Mesendoderm (in vitro differentiated cells): Measurements from ENCODE around the gene CASQ1.

Experiments
- DNase-seq: peaks from one replicate; pipeline ENCODE4 v3.0.0; 2013
- H2AK5ac ChIP-seq: 2 replicates; pipeline ENCODE4 v1.6.1; 2013; ENCODE audit warnings: low read length, inconsistent platforms
- H2BK120ac ChIP-seq: 2 replicates; pipeline ENCODE4 v1.6.1; 2013; ENCODE audit warnings: low read depth, mild to moderate bottlenecking, low read length, moderate library complexity, mixed read lengths
- H2BK15ac ChIP-seq: replicated peaks from 2 replicates; pipeline ENCODE4 v1.6.1; 2013; ENCODE audit warnings: low read depth, mild to moderate bottlenecking, moderate library complexity
- H2BK5ac ChIP-seq: 2 replicates; pipeline ENCODE4 v1.6.1; 2013; ENCODE audit warnings: low read length, inconsistent platforms
- H3K18ac ChIP-seq: 2 replicates; pipeline ENCODE4 v1.6.1; 2013; ENCODE audit warnings: mild to moderate bottlenecking, low read length, mixed read lengths
- H3K23ac ChIP-seq: one replicate; pipeline ENCODE4 v1.6.1; 2013; ENCODE audit warnings: low read length
- H3K27ac ChIP-seq: 2 replicates; pipeline ENCODE4 v1.5.1; 2013; ENCODE audit warnings: low read depth, mild to moderate bottlenecking, inconsistent platforms, low read length, moderate library complexity
- H3K27me3 ChIP-seq: 2 replicates; pipeline ENCODE4 v1.6.1; 2013; ENCODE audit warnings: low read length, control low read depth, mild to moderate bottlenecking, inconsistent platforms; ENCODE audit not compliant: insufficient read depth, poor library complexity
- H3K36me3 ChIP-seq: 2 replicates; pipeline ENCODE4 v1.6.1; 2013; ENCODE audit warnings: low read length, inconsistent platforms; ENCODE audit not compliant: control insufficient read depth, insufficient read depth
- H3K4ac ChIP-seq: one replicate; pipeline ENCODE4 v1.6.1; 2013; ENCODE audit warnings: low read depth, mild to moderate bottlenecking, low read length, moderate library complexity
- H3K4me1 ChIP-seq: 2 replicates; pipeline ENCODE4 v1.6.1; 2013; ENCODE audit warnings: low read depth, low read length, inconsistent platforms; ENCODE audit not compliant: control insufficient read depth
- H3K4me2 ChIP-seq: 2 replicates; pipeline ENCODE4 v1.6.1; 2013; ENCODE audit warnings: low read length
- H3K4me3 ChIP-seq: 2 replicates; pipeline ENCODE4 v1.5.1; 2013; ENCODE audit warnings: mild to moderate bottlenecking, low read length
- H3K56ac ChIP-seq: one replicate; pipeline ENCODE4 v1.6.1; 2013; ENCODE audit warnings: low read length
- H3K79me1 ChIP-seq: 2 replicates; pipeline ENCODE4 v1.6.1; 2013; ENCODE audit warnings: low read length, inconsistent platforms
- H3K79me2 ChIP-seq: 2 replicates; pipeline ENCODE4 v1.6.1; 2013; ENCODE audit warnings: mild to moderate bottlenecking, low read length; ENCODE audit not compliant: control insufficient read depth, insufficient read depth
- H3K9ac ChIP-seq: 2 replicates; pipeline ENCODE4 v1.6.1; 2013; ENCODE audit warnings: low read length, inconsistent platforms
- H4K5ac ChIP-seq: one replicate; pipeline ENCODE4 v1.6.1; 2013; ENCODE audit warnings: low read length
- H4K8ac ChIP-seq: one replicate; pipeline ENCODE4 v1.6.1; 2013; ENCODE audit warnings: low read depth, mild to moderate bottlenecking, control low read depth, low read length, moderate library complexity
- WGBS: extraction: QIAGEN DNeasy Blood & Tissue Kit; methylation state at CpG from one replicate; pipeline ENCODE4 v1.1.7; 2013; ENCODE audit warnings: low lambda C conversion rate, missing lambda C conversion rate; ENCODE audit not compliant: insufficient coverage; ENCODE audit errors: extremely low coverage; 5-methylcytosine and 5-hydroxymethylcytosine counted together

Gene CASQ1

DNA sequence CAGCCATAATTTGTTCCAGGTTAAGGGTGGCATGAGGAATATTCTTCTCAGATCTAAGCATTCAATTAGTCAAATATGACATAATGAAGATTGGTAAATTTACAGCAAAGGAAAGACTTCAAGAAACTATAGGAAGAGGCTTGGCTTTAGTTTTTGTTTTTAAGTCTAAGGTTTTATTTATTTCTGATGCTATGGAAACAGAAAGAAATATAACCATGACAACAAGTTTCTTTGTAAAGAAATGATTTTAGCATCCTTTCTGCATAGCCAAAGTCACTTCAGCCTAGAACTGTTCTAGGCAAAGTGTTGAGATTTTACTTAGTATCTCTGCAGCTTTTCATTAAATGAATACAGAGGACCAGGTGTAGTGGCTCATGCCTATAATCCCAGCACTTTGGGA, 42.5 kb downstream of the CASQ1 start:
- H3K18ac ChIP-seq = no peak overlapping the region
- no peak for DNase-seq
- no peaks in the 10 kb centered on the region for H3K79me2 ChIP-seq
- no peak overlapping the region for H4K5ac ChIP-seq
- H2AK5ac ChIP-seq = no peak overlapping the region
- no peak overlapping the region for H3K4me3 ChIP-seq
- peaks cover 3% of the 10 kb centered on the region for H3K36me3 ChIP-seq
- H3K4me1 ChIP-seq = no peaks in the 10 kb centered on the region
- no peak overlapping the region for H4K8ac ChIP-seq
- no peak overlapping the region for H3K23ac ChIP-seq
- H3K56ac ChIP-seq = no peak overlapping the region
- no peak overlapping the region for H2BK5ac ChIP-seq
- H3K79me1 ChIP-seq = no peaks in the 10 kb centered on the region
- no peak overlapping the region for H3K27ac ChIP-seq
- no peak overlapping the region for H3K4me2 ChIP-seq
- H3K4ac ChIP-seq = no peak overlapping the region
- H2BK15ac ChIP-seq = no peak overlapping the region
- H2BK120ac ChIP-seq = no peak overlapping the region
- H3K27me3 ChIP-seq = no peaks in the 10 kb centered on the region
- no peak overlapping the region for H3K9ac ChIP-seq

DNA sequence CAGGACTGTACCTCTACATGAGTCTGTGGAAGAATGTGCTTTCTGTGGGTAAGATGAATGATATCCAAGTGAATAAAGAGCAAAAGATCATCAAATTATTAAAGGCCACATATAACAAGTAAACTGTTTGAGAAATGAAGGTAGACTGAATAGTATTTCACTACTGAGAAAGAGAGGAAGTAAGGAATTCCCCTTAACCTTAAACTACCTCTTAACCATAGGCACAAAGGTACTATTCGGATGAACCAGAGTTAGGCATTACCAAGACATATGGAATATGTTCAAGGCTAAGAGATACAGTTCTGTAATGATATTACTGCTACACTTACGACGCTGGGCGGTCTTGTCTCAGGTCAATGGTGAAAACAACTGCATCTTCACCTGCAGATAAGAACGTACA, 46.4 kb downstream of the CASQ1 start:
- H3K27ac ChIP-seq = no peak overlapping the region
- H3K27me3 ChIP-seq = no peaks in the 10 kb centered on the region
- H2BK120ac ChIP-seq = no peak overlapping the region
- H3K23ac ChIP-seq = no peak overlapping the region
- no peak overlapping the region for H3K56ac ChIP-seq
- H3K4ac ChIP-seq = no peak overlapping the region
- H2BK5ac ChIP-seq = no peak overlapping the region
- H3K9ac ChIP-seq = no peak overlapping the region
- no peak overlapping the region for H3K4me3 ChIP-seq
- H4K5ac ChIP-seq = no peak overlapping the region
- H2AK5ac ChIP-seq = no peak overlapping the region
- WGBS = no CpG with 5 or more reads among the region's 5 CpGs
- peaks cover 3% of the 10 kb centered on the region for H3K36me3 ChIP-seq
- no peak overlapping the region for H4K8ac ChIP-seq
- DNase-seq = no peak
- no peak overlapping the region for H3K4me2 ChIP-seq
- no peak overlapping the region for H2BK15ac ChIP-seq
- H3K79me1 ChIP-seq = no peaks in the 10 kb centered on the region
- H3K79me2 ChIP-seq = no peaks in the 10 kb centered on the region
- H3K4me1 ChIP-seq = no peaks in the 10 kb centered on the region
- no peak overlapping the region for H3K18ac ChIP-seq

DNA sequence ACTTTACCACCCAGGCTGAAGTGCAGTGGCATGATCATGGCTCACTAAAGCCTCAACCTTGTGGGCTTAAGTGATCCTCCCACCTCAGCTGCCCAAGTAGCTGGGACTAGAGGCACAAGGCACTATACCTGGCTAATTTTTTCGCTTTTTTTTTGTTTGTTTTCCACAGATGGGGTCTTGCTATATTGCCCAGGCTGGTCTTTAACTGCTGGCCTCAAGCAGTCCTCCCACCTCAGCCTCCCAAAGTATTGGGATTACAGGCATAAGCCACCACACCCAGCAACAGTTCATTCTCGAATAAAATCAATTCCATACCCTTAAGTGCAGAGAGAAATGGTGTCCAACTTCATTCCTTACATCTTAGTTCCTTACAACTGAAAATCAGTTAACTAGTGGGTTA, 47.2 kb downstream of the CASQ1 start:
- peaks cover 3% of the 10 kb centered on the region for H3K36me3 ChIP-seq

DNA sequence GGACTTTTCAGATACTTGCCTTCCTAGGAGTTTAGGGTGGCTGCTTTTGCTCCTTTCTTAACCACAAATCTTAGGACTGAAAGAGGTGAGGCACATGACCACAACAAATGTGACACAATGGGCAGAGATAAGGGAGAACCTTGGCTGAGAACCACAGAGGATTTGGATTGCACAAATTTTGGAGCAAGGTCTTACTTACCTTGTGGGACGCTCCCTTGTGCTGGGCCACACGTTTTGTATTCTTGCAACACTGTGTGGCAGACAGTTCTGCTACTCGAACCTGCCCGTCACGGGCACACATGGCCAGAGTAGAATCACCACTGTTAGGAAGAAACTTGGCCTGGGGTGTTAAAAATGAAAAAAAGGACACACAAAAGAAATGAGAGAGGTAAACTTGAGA, 48.0 kb downstream of the CASQ1 start:
- Histone ChIP-seq H4K5ac (no peak overlapping the region), H2BK15ac (no peak overlapping the region), H3K79me2 (no peaks in the 10 kb centered on the region), H3K9ac (no peak overlapping the region), H4K8ac (no peak overlapping the region), H3K4me1 (no peaks in the 10 kb centered on the region), H2BK120ac (no peak overlapping the region), H3K27me3 (no peaks in the 10 kb centered on the region), H3K4ac (no peak overlapping the region), H3K4me2 (no peak overlapping the region), H3K23ac (no peak overlapping the region), H3K36me3 (peaks cover 3% of the 10 kb centered on the region), H2AK5ac (no peak overlapping the region), H3K4me3 (no peak overlapping the region), H3K18ac (no peak overlapping the region), H3K27ac (no peak overlapping the region), H3K79me1 (no peaks in the 10 kb centered on the region), H3K56ac (no peak overlapping the region), H2BK5ac (no peak overlapping the region)
- DNase-seq = no peak
- no CpG with 5 or more reads among the region's 5 CpGs for WGBS

More for the DNA sequence above, 47.2 kb downstream of the CASQ1 start:
- H2AK5ac ChIP-seq = no peak overlapping the region
- no peaks in the 10 kb centered on the region for H3K27me3 ChIP-seq
- no peaks in the 10 kb centered on the region for H3K79me1 ChIP-seq
- H3K4me1 ChIP-seq = no peaks in the 10 kb centered on the region
- H3K4me3 ChIP-seq = no peak overlapping the region
- H2BK120ac ChIP-seq = no peak overlapping the region
- H3K79me2 ChIP-seq = no peaks in the 10 kb centered on the region
- H2BK5ac ChIP-seq = no peak overlapping the region
- WGBS = no CpG with 5 or more reads among the region's 2 CpGs
- H3K18ac ChIP-seq = no peak overlapping the region
- no peak for DNase-seq
- H3K23ac ChIP-seq = no peak overlapping the region
- H3K56ac ChIP-seq = no peak overlapping the region
- no peak overlapping the region for H4K8ac ChIP-seq
- H3K4ac ChIP-seq = no peak overlapping the region
- H3K9ac ChIP-seq = no peak overlapping the region
- no peak overlapping the region for H3K4me2 ChIP-seq
- no peak overlapping the region for H4K5ac ChIP-seq
- H3K27ac ChIP-seq = no peak overlapping the region
- H2BK15ac ChIP-seq = no peak overlapping the region

GRCh38 chr1:160239582-160240299, 49.4 kb downstream of the CASQ1 start:
- H3K56ac ChIP-seq = no peak overlapping the region
- peaks cover 3% of the 10 kb centered on the region for H3K36me3 ChIP-seq
- no peak overlapping the region for H4K8ac ChIP-seq
- no peaks in the 10 kb centered on the region for H3K27me3 ChIP-seq
- no peak overlapping the region for H2BK120ac ChIP-seq
- no peaks in the 10 kb centered on the region for H3K79me1 ChIP-seq
- H2BK5ac ChIP-seq = no peak overlapping the region
- no CpG with 5 or more reads among the region's 24 CpGs for WGBS
- no peak overlapping the region for H2AK5ac ChIP-seq
- no peak overlapping the region for H3K23ac ChIP-seq
- no peak overlapping the region for H3K9ac ChIP-seq
- H3K27ac ChIP-seq = no peak overlapping the region
- H3K79me2 ChIP-seq = no peaks in the 10 kb centered on the region
- no peak overlapping the region for H3K4me3 ChIP-seq
- H3K18ac ChIP-seq = no peak overlapping the region
- H4K5ac ChIP-seq = no peak overlapping the region
- H3K4me2 ChIP-seq = no peak overlapping the region
- no peak overlapping the region for H2BK15ac ChIP-seq
- DNase-seq = no peak
- no peak overlapping the region for H3K4ac ChIP-seq
- no peaks in the 10 kb centered on the region for H3K4me1 ChIP-seq

- H2BK15ac ChIP-seq = no peak overlapping the region
- H3K79me2 ChIP-seq = peaks cover 5% of the 10 kb centered on the region
- DNase-seq = no peak
- H3K4ac ChIP-seq = no peak overlapping the region
- H3K9ac ChIP-seq = no peak overlapping the region
- no peaks in the 10 kb centered on the region for H3K27me3 ChIP-seq
- no peak overlapping the region for H3K27ac ChIP-seq
- no peak overlapping the region for H3K18ac ChIP-seq
- H3K79me1 ChIP-seq = no peaks in the 10 kb centered on the region
- H3K4me2 ChIP-seq = no peak overlapping the region
- H4K5ac ChIP-seq = no peak overlapping the region
- no peak overlapping the region for H3K4me3 ChIP-seq
- H3K56ac ChIP-seq = no peak overlapping the region
- H3K4me1 ChIP-seq = no peaks in the 10 kb centered on the region
- H3K36me3 ChIP-seq = peaks cover 2% of the 10 kb centered on the region
- no peak overlapping the region for H2BK120ac ChIP-seq
- no peak overlapping the region for H2AK5ac ChIP-seq
- H3K23ac ChIP-seq = no peak overlapping the region
- no peak overlapping the region for H4K8ac ChIP-seq
- H2BK5ac ChIP-seq = no peak overlapping the region
These were observed 53.4 kb downstream of the CASQ1 start for GRCh38 chr1:160243767-160244166.
